Activated naive CD4-positive, alpha-beta T cell treated with anti-CD3 and anti-CD28 coated beads, Interleukin-2, amount 50 U/mL, for 24 hours (primary cell): ENCODE data around the gene TBC1D10A.
A peak's percentile ranks its signal among the peaks of the same experiment; 100 is the strongest.

Experiments used
- H3K27ac Mint-ChIP-seq: one replicate; pipeline ENCODE4 v1.8.0; 2021; ENCODE audit warnings: mild to moderate bottlenecking, mixed read lengths
- H3K27me3 Mint-ChIP-seq: one replicate; pipeline ENCODE4 v1.8.0; 2021; ENCODE audit warnings: mixed read lengths
- H3K36me3 Mint-ChIP-seq: one replicate; pipeline ENCODE4 v1.8.0; 2021; ENCODE audit warnings: mixed read lengths
- H3K4me1 Mint-ChIP-seq: one replicate; pipeline ENCODE4 v1.8.0; 2021; ENCODE audit warnings: mixed read lengths
- H3K4me3 Mint-ChIP-seq: one replicate; pipeline ENCODE4 v1.8.0; 2021; ENCODE audit warnings: mild to moderate bottlenecking, mixed read lengths
- H3K9me3 Mint-ChIP-seq: one replicate; pipeline ENCODE4 v1.8.0; 2021; ENCODE audit warnings: mixed read lengths

Gene TBC1D10A

GRCh38 chr22:30301995-30302809 lies 24.5 kb downstream of the TBC1D10A start:
- Mint-ChIP-seq H3K4me3 (peak overlapping the region; percentile 47), H3K9me3 (no peaks in the 10 kb centered on the region), H3K36me3 (peaks cover 3% of the 10 kb centered on the region), H3K27me3 (no peaks in the 10 kb centered on the region), H3K27ac (peak overlapping the region; percentile 90), H3K4me1 (peaks cover 96% of the 10 kb centered on the region)

- Mint-ChIP-seq H3K27ac (peak overlapping the region; percentile 93), H3K27me3 (no peaks in the 10 kb centered on the region), H3K36me3 (peaks cover 3% of the 10 kb centered on the region), H3K4me3 (no peak overlapping the region), H3K4me1 (peaks cover 88% of the 10 kb centered on the region), H3K9me3 (no peaks in the 10 kb centered on the region)
Observed at GRCh38 chr22:30299322-30299721, 27.4 kb downstream of the TBC1D10A start.

- H3K27ac Mint-ChIP-seq = peak overlapping the region; percentile 93
- H3K4me3 Mint-ChIP-seq = peak overlapping the region; percentile 33
- no peaks in the 10 kb centered on the region for H3K9me3 Mint-ChIP-seq
- H3K36me3 Mint-ChIP-seq = peaks cover 1% of the 10 kb centered on the region
- H3K27me3 Mint-ChIP-seq = no peaks in the 10 kb centered on the region
- peaks cover 80% of the 10 kb centered on the region for H3K4me1 Mint-ChIP-seq
Observed at GRCh38 chr22:30297991-30298701, 28.6 kb downstream of the TBC1D10A start.

GRCh38 chr22:30297276-30297990 lies 29.3 kb downstream of the TBC1D10A start:
- peak overlapping the region; percentile 31 for H3K4me3 Mint-ChIP-seq
- peaks cover 1% of the 10 kb centered on the region for H3K36me3 Mint-ChIP-seq
- no peaks in the 10 kb centered on the region for H3K27me3 Mint-ChIP-seq
- peak overlapping the region; percentile 93 for H3K27ac Mint-ChIP-seq
- H3K9me3 Mint-ChIP-seq = no peaks in the 10 kb centered on the region
- peaks cover 72% of the 10 kb centered on the region for H3K4me1 Mint-ChIP-seq

- no peaks in the 10 kb centered on the region for H3K9me3 Mint-ChIP-seq
- no peak overlapping the region for H3K4me3 Mint-ChIP-seq
- H3K27ac Mint-ChIP-seq = peak overlapping the region; percentile 93
- peaks cover 67% of the 10 kb centered on the region for H3K4me1 Mint-ChIP-seq
- H3K36me3 Mint-ChIP-seq = peaks cover 1% of the 10 kb centered on the region
- no peaks in the 10 kb centered on the region for H3K27me3 Mint-ChIP-seq
Observed at GRCh38 chr22:30296833-30297232, 29.9 kb downstream of the TBC1D10A start.

GRCh38 chr22:30296324-30296723 lies 30.4 kb downstream of the TBC1D10A start:
- H3K4me1 Mint-ChIP-seq = peaks cover 65% of the 10 kb centered on the region
- H3K4me3 Mint-ChIP-seq = peak overlapping the region; percentile 26
- peak overlapping the region; percentile 93 for H3K27ac Mint-ChIP-seq
- H3K27me3 Mint-ChIP-seq = no peaks in the 10 kb centered on the region
- peaks cover 1% of the 10 kb centered on the region for H3K36me3 Mint-ChIP-seq
- no peaks in the 10 kb centered on the region for H3K9me3 Mint-ChIP-seq

- H3K9me3 Mint-ChIP-seq = no peaks in the 10 kb centered on the region
- peaks cover 1% of the 10 kb centered on the region for H3K36me3 Mint-ChIP-seq
- peak overlapping the region; percentile 79 for H3K27ac Mint-ChIP-seq
- H3K4me1 Mint-ChIP-seq = peaks cover 64% of the 10 kb centered on the region
- no peak overlapping the region for H3K4me3 Mint-ChIP-seq
- no peaks in the 10 kb centered on the region for H3K27me3 Mint-ChIP-seq
Observed at GRCh38 chr22:30295576-30295975, 31.2 kb downstream of the TBC1D10A start.

GRCh38 chr22:30294830-30295229 lies 31.9 kb downstream of the TBC1D10A start:
- Mint-ChIP-seq H3K36me3 (peaks cover 1% of the 10 kb centered on the region), H3K4me1 (peaks cover 64% of the 10 kb centered on the region), H3K27ac (no peak overlapping the region), H3K4me3 (no peak overlapping the region), H3K27me3 (no peaks in the 10 kb centered on the region), H3K9me3 (no peaks in the 10 kb centered on the region)

- Mint-ChIP-seq H3K9me3 (no peaks in the 10 kb centered on the region), H3K27ac (peak overlapping the region; percentile 59), H3K4me3 (no peak overlapping the region), H3K27me3 (no peaks in the 10 kb centered on the region), H3K4me1 (peaks cover 63% of the 10 kb centered on the region), H3K36me3 (no peaks in the 10 kb centered on the region)
Observed at GRCh38 chr22:30294066-30294465, 32.7 kb downstream of the TBC1D10A start.

- Mint-ChIP-seq H3K27me3 (no peaks in the 10 kb centered on the region), H3K36me3 (no peaks in the 10 kb centered on the region), H3K4me1 (peaks cover 58% of the 10 kb centered on the region), H3K4me3 (no peak overlapping the region), H3K27ac (peak overlapping the region; percentile 65), H3K9me3 (no peaks in the 10 kb centered on the region)
Observed at GRCh38 chr22:30293026-30293425, 33.7 kb downstream of the TBC1D10A start.

- Mint-ChIP-seq H3K27ac (peak overlapping the region; percentile 23), H3K9me3 (no peaks in the 10 kb centered on the region), H3K27me3 (no peaks in the 10 kb centered on the region), H3K4me3 (no peak overlapping the region), H3K36me3 (no peaks in the 10 kb centered on the region), H3K4me1 (peaks cover 55% of the 10 kb centered on the region)
Observed at GRCh38 chr22:30292069-30292970, 34.4 kb downstream of the TBC1D10A start.

GRCh38 chr22:30291058-30291892 lies 35.5 kb downstream of the TBC1D10A start:
- Mint-ChIP-seq H3K36me3 (no peaks in the 10 kb centered on the region), H3K27me3 (no peaks in the 10 kb centered on the region), H3K4me3 (no peak overlapping the region), H3K27ac (peak overlapping the region; percentile 23), H3K9me3 (no peaks in the 10 kb centered on the region), H3K4me1 (peaks cover 50% of the 10 kb centered on the region)

- Mint-ChIP-seq H3K4me1 (peaks cover 43% of the 10 kb centered on the region), H3K27me3 (no peaks in the 10 kb centered on the region), H3K9me3 (no peaks in the 10 kb centered on the region), H3K4me3 (peak overlapping the region; percentile 90), H3K27ac (peak overlapping the region; percentile 30), H3K36me3 (no peaks in the 10 kb centered on the region)
Observed at GRCh38 chr22:30290342-30291057, 36.2 kb downstream of the TBC1D10A start.

- Mint-ChIP-seq H3K4me1 (peaks cover 39% of the 10 kb centered on the region), H3K27ac (peak overlapping the region; percentile 95)
Observed at GRCh38 chr22:30289980-30290313, 36.8 kb downstream of the TBC1D10A start.

More at GRCh38 chr22:30289980-30290313, 36.8 kb downstream of the TBC1D10A start:
- Mint-ChIP-seq H3K4me3 (peak overlapping the region; percentile 90), H3K36me3 (peaks cover 1% of the 10 kb centered on the region), H3K27me3 (no peaks in the 10 kb centered on the region), H3K9me3 (no peaks in the 10 kb centered on the region)
